KOPT-K1 (cell line): ENCODE data around the gene MBP.

Experiments used
- H3K27ac ChIP-seq: fragments of 200-600 bp; sonication (generic); 2 replicates; pipeline ENCODE4 v1.5.1; 2016; ENCODE audit warnings: antibody characterized with exemption, mild to moderate bottlenecking, low read depth, low read length; ENCODE audit not compliant: poor library complexity, severe bottlenecking
- H3K36me3 ChIP-seq: fragments of 200-600 bp; sonication (generic); 2 replicates; pipeline ENCODE4 v1.5.1; 2017; ENCODE audit warnings: antibody characterized with exemption, mild to moderate bottlenecking, low read length, moderate library complexity; ENCODE audit not compliant: insufficient read depth
- H3K9me3 ChIP-seq: fragments of 200-600 bp; sonication (generic); 2 replicates; pipeline ENCODE4 v1.5.1; 2017; ENCODE audit warnings: antibody characterized with exemption, low read length, mild to moderate bottlenecking; ENCODE audit not compliant: insufficient read depth, poor library complexity, severe bottlenecking

MBP gene

GRCh38 chr18:77081390-77081778, 51.2 kb downstream of the MBP start:
- Histone ChIP-seq H3K27ac (no peak overlapping the region), H3K36me3 (no peaks in the 10 kb centered on the region), H3K9me3 (peaks cover 12% of the 10 kb centered on the region)

- Histone ChIP-seq H3K9me3 (peaks cover 6% of the 10 kb centered on the region), H3K36me3 (no peaks in the 10 kb centered on the region), H3K27ac (no peak overlapping the region)
These were observed 52.5 kb downstream of the MBP start for GRCh38 chr18:77079954-77080682.

- no peak overlapping the region for H3K27ac ChIP-seq
- H3K36me3 ChIP-seq, result no peaks in the 10 kb centered on the region
- H3K9me3 ChIP-seq, result peaks cover 6% of the 10 kb centered on the region
These were observed 53.5 kb downstream of the MBP start for GRCh38 chr18:77079088-77079487.

GRCh38 chr18:77078690-77079070, 53.9 kb downstream of the MBP start:
- Histone ChIP-seq H3K9me3 (peaks cover 6% of the 10 kb centered on the region), H3K36me3 (no peaks in the 10 kb centered on the region), H3K27ac (no peak overlapping the region)

GRCh38 chr18:77077941-77078689, 54.5 kb downstream of the MBP start:
- H3K9me3 ChIP-seq, result peaks cover 5% of the 10 kb centered on the region
- H3K27ac ChIP-seq, result no peak overlapping the region
- H3K36me3 ChIP-seq, result no peaks in the 10 kb centered on the region

GRCh38 chr18:77077401-77077800, 55.2 kb downstream of the MBP start:
- Histone ChIP-seq H3K27ac (no peak overlapping the region), H3K9me3 (peaks cover 2% of the 10 kb centered on the region)

GRCh38 chr18:77076111-77076510, 56.5 kb downstream of the MBP start:
- H3K9me3 ChIP-seq, result no peaks in the 10 kb centered on the region
- no peak overlapping the region for H3K27ac ChIP-seq
- H3K36me3 ChIP-seq, result no peaks in the 10 kb centered on the region

More at GRCh38 chr18:77077401-77077800, 55.2 kb downstream of the MBP start:
- H3K36me3 ChIP-seq, result no peaks in the 10 kb centered on the region

GRCh38 chr18:77074431-77074830, 58.2 kb downstream of the MBP start:
- H3K9me3 ChIP-seq, result no peaks in the 10 kb centered on the region
- H3K36me3 ChIP-seq, result no peaks in the 10 kb centered on the region
- H3K27ac ChIP-seq, result no peak overlapping the region

- Histone ChIP-seq H3K27ac (no peak overlapping the region), H3K9me3 (no peaks in the 10 kb centered on the region), H3K36me3 (no peaks in the 10 kb centered on the region)
These were observed 59.1 kb downstream of the MBP start for GRCh38 chr18:77073336-77074093.

GRCh38 chr18:77072566-77072965, 60.0 kb downstream of the MBP start:
- no peak overlapping the region for H3K27ac ChIP-seq
- H3K36me3 ChIP-seq, result no peaks in the 10 kb centered on the region
- H3K9me3 ChIP-seq, result no peaks in the 10 kb centered on the region

- no peak overlapping the region for H3K27ac ChIP-seq
- H3K36me3 ChIP-seq, result no peaks in the 10 kb centered on the region
- no peaks in the 10 kb centered on the region for H3K9me3 ChIP-seq
These were observed 60.8 kb downstream of the MBP start for GRCh38 chr18:77071711-77072292.

GRCh38 chr18:77071061-77071460, 61.5 kb downstream of the MBP start:
- Histone ChIP-seq H3K36me3 (no peaks in the 10 kb centered on the region), H3K9me3 (no peaks in the 10 kb centered on the region), H3K27ac (no peak overlapping the region)

- H3K27ac ChIP-seq, result no peak overlapping the region
These were observed 62.0 kb downstream of the MBP start for GRCh38 chr18:77070627-77071026.

GRCh38 chr18:77069931-77070330, 62.7 kb downstream of the MBP start:
- H3K9me3 ChIP-seq, result no peaks in the 10 kb centered on the region
- no peak overlapping the region for H3K27ac ChIP-seq
- no peaks in the 10 kb centered on the region for H3K36me3 ChIP-seq

More at GRCh38 chr18:77070627-77071026, 62.0 kb downstream of the MBP start:
- no peaks in the 10 kb centered on the region for H3K9me3 ChIP-seq
- H3K36me3 ChIP-seq, result no peaks in the 10 kb centered on the region

GRCh38 chr18:77069482-77069881, 63.1 kb downstream of the MBP start:
- H3K36me3 ChIP-seq, result no peaks in the 10 kb centered on the region
- no peaks in the 10 kb centered on the region for H3K9me3 ChIP-seq
- H3K27ac ChIP-seq, result no peak overlapping the region
